ENCODE data around the gene LARGE1. TPM values are rescaled to one million over a fixed set of nuclear protein-coding genes. Genes with fewer than 3 reads are reported as not detected.

LARGE1 gene
- total and polyA plus RNA-seq, 9 of the 15 experiments (the other 6 are each of a cell fraction or from before 2014, with no cell fraction given), result 0.01 to 0.66 (median 0.14) TPM; not detected in 2

DNA sequence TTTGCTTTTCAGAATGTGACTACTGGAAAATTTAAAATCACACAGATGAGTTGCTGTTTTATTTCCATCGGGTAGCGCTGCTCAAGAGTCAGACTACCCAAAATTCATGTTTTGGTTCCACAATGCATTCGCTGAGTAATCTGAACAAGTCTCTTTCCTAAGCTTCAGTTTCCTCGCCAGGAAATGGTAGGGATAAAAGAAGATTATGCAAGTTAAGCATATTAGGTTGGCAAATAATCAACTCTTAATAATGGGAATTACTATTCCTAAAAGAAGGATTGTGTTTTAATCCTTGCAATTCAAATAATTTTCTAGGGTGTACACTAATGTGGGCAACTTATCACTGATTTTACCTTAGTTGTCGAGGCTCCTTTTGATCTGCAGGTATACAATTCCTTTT, 326.5 kb downstream of the LARGE1 start:
- no peaks in the 10 kb centered on the region for H4K20me1 ChIP-seq (replicated peaks; ENCODE audit: control insufficient read depth, insufficient read depth, low read length)
- FAIRE-seq (no peak), ATAC-seq (no peak), DNase-seq (ENCODE audit: extremely low read depth in 1 of 4, low spot score in 3 of 4) (no peak)
- H3K4me2 ChIP-seq (ENCODE audit: insufficient read depth, low read length), result no peak overlapping the region
- no peak overlapping the region for H2AFZ ChIP-seq (ENCODE audit: low read depth, low read length)
- 0% methylated on average over 5 of the region's 5 CpGs for WGBS (ENCODE audit: insufficient coverage, low coverage, missing lambda C conversion rate)
- H3K4me1 ChIP-seq (replicated peaks in 1 of 2; ENCODE audit: control insufficient read depth in 2 of 2, insufficient read depth in 2 of 2, low read length in 2 of 2), result no peaks in the 10 kb centered on the region
- in situ Hi-C loops (cut with MboI), result no loop called here
- POLR2A ChIA-PET, result interaction anchor here (0.6 kb wide), 1 partner anchor 119 kb away, joined by 5 read pairs; no protein-coding TSS in a partner anchor
- H3K9me3 ChIP-seq (replicated peaks; ENCODE audit: control insufficient read depth, insufficient read depth, low read depth, low read length), result no peaks in the 10 kb centered on the region
- intact Hi-C loops (cut with micrococcal nuclease), result no loop called here
- H3K27ac ChIP-seq (ENCODE audit: extremely low read depth, low read depth, low read length), result no peak overlapping the region
- TF ChIP-seq ZNF197 (CRISPR knock-in tag; IDR thresholded peaks at IDR 0.05; ENCODE audit: low read depth) (no peak), ZNF165 (CRISPR knock-in tag; IDR thresholded peaks at IDR 0.05; ENCODE audit: borderline replicate concordance) (no peak), TFAP4 (CRISPR knock-in tag; IDR thresholded peaks at IDR 0.05; ENCODE audit: borderline replicate concordance) (no peak)
- H3K9me1 ChIP-seq (ENCODE audit: control insufficient read depth, insufficient read depth, low read length), result no peaks in the 10 kb centered on the region
- BruUV-seq (replicated peaks), result no TSS peak
- no peak overlapping the region for H3K4me3 ChIP-seq
- no peak overlapping the region for H3K9ac ChIP-seq (ENCODE audit: insufficient read depth in 1 of 2, low read depth in 2 of 2, low read length in 2 of 2)
- no peaks in the 10 kb centered on the region for H3K79me2 ChIP-seq (ENCODE audit: control insufficient read depth, insufficient read depth, low read length)
- CTCF ChIA-PET (ENCODE audit: low intra/inter-chr PET ratio), result no interaction called here
- H3K36me3 ChIP-seq (ENCODE audit: control insufficient read depth, insufficient read depth, low read length), result no peaks in the 10 kb centered on the region
- no peaks in the 10 kb centered on the region for H3K27me3 ChIP-seq (ENCODE audit: control insufficient read depth in 2 of 2, insufficient read depth in 2 of 2, low read length in 2 of 2)

DNA sequence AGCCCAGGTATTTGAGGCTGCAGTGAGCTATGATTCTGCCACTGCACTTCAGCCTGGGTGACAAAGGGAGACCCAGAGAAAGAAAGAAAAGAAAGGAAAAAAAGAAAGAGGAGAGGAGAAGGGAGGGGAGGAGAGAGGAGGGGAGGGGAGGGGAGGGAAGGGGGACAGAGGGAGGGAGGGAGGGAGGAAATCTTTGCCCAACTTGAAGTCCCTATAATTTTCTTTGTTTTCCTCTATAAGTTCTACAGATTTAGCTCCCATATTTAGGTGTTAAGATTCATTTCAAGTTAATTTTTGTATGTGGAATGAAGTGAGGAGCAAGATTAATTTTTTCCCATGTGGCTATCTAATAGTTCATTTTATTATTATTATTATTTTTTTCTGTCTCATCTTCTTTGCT, 328.3 kb downstream of the LARGE1 start:
- Histone ChIP-seq H3K36me3 (ENCODE audit: control insufficient read depth, insufficient read depth, low read length) (no peaks in the 10 kb centered on the region), H3K9me1 (ENCODE audit: control insufficient read depth, insufficient read depth, low read length) (no peaks in the 10 kb centered on the region), H3K79me2 (ENCODE audit: control insufficient read depth, insufficient read depth, low read length) (no peaks in the 10 kb centered on the region), H3K27me3 (ENCODE audit: control insufficient read depth in 2 of 2, insufficient read depth in 2 of 2, low read length in 2 of 2) (no peaks in the 10 kb centered on the region), H3K9ac (ENCODE audit: insufficient read depth in 1 of 2, low read depth in 2 of 2, low read length in 2 of 2) (no peak overlapping the region), H3K4me2 (ENCODE audit: insufficient read depth, low read length) (no peak overlapping the region), H2AFZ (ENCODE audit: low read depth, low read length) (no peak overlapping the region), H3K4me1 (replicated peaks in 1 of 2; ENCODE audit: control insufficient read depth in 2 of 2, insufficient read depth in 2 of 2, low read length in 2 of 2) (no peaks in the 10 kb centered on the region), H4K20me1 (replicated peaks; ENCODE audit: control insufficient read depth, insufficient read depth, low read length) (no peaks in the 10 kb centered on the region), H3K9me3 (replicated peaks; ENCODE audit: control insufficient read depth, insufficient read depth, low read depth, low read length) (no peaks in the 10 kb centered on the region), H3K4me3 (no peak overlapping the region), H3K27ac (ENCODE audit: extremely low read depth, low read depth, low read length) (no peak overlapping the region)
- TF ChIP-seq MIER1 (IDR thresholded peaks at IDR 0.05; ENCODE audit: low read depth), result no peak
- TF ChIP-seq HNRNPK (IDR thresholded peaks at IDR 0.05; ENCODE audit: low read depth, low read length, poor library complexity, severe bottlenecking), result peak; percentile 50
- DNase-seq (ENCODE audit: extremely low read depth in 1 of 4, low spot score in 3 of 4) (no peak), ATAC-seq (no peak), FAIRE-seq (no peak)
- intact Hi-C loops (cut with micrococcal nuclease) (no loop called here), in situ Hi-C loops (cut with MboI) (no loop called here)
- ChIA-PET CTCF (ENCODE audit: low intra/inter-chr PET ratio) (no interaction called here), POLR2A (no interaction called here)
- no TSS peak for BruUV-seq (replicated peaks)

Data from K562 (cell line).